ENCODE data around the gene OR51B2. TPM values are rescaled to one million over a fixed set of nuclear protein-coding genes. Genes with fewer than 3 reads are reported as not detected.

Gene OR51B2
- polyA plus RNA-seq (2012; ENCODE audit: insufficient read length, low read depth), result not detected

GRCh38 chr11:5324197-5324596 lies at the start of gene OR51B2:
Gene OR51B2 (minus strand): TSS chr11:5324297. CDS start chr11:5324297, 0 bp downstream.
- TF ChIP-seq POLR2AphosphoS5 (IDR thresholded peaks at IDR 0.05; ENCODE audit: low read depth, low read length) (no peak), FOXP2 (optimal IDR thresholded peaks at IDR 0.05; ENCODE audit: borderline replicate concordance, extremely low read depth, extremely low read length, insufficient read depth) (no peak), SIN3A (IDR thresholded peaks at IDR 0.05; ENCODE audit: borderline replicate concordance, insufficient read depth, low read length) (no peak), TAF1 (IDR thresholded peaks at IDR 0.05; ENCODE audit: borderline replicate concordance, insufficient read depth, low read length) (no peak), REST (IDR thresholded peaks at IDR 0.05; ENCODE audit: insufficient read depth in 1 of 2, low read depth in 2 of 2, low read length in 2 of 2) (no peak)

GRCh38 chr11:5369789-5370188 lies 45.7 kb upstream of the OR51B2 start:
- TF ChIP-seq POLR2AphosphoS5 (IDR thresholded peaks at IDR 0.05; ENCODE audit: low read depth, low read length) (no peak), REST (IDR thresholded peaks at IDR 0.05; ENCODE audit: insufficient read depth in 1 of 2, low read depth in 2 of 2, low read length in 2 of 2) (no peak), FOXP2 (optimal IDR thresholded peaks at IDR 0.05; ENCODE audit: borderline replicate concordance, extremely low read depth, extremely low read length, insufficient read depth) (no peak), SIN3A (IDR thresholded peaks at IDR 0.05; ENCODE audit: borderline replicate concordance, insufficient read depth, low read length) (no peak), TAF1 (IDR thresholded peaks at IDR 0.05; ENCODE audit: borderline replicate concordance, insufficient read depth, low read length) (no peak)

- TF ChIP-seq POLR2AphosphoS5 (IDR thresholded peaks at IDR 0.05; ENCODE audit: low read depth, low read length) (no peak), SIN3A (IDR thresholded peaks at IDR 0.05; ENCODE audit: borderline replicate concordance, insufficient read depth, low read length) (no peak), REST (IDR thresholded peaks at IDR 0.05; ENCODE audit: insufficient read depth in 1 of 2, low read depth in 2 of 2, low read length in 2 of 2) (no peak), TAF1 (IDR thresholded peaks at IDR 0.05; ENCODE audit: borderline replicate concordance, insufficient read depth, low read length) (no peak), FOXP2 (optimal IDR thresholded peaks at IDR 0.05; ENCODE audit: borderline replicate concordance, extremely low read depth, extremely low read length, insufficient read depth) (no peak)
These were observed 44.5 kb upstream of the OR51B2 start for GRCh38 chr11:5368502-5369043.

GRCh38 chr11:5367448-5368074 lies 43.5 kb upstream of the OR51B2 start:
- TF ChIP-seq FOXP2 (optimal IDR thresholded peaks at IDR 0.05; ENCODE audit: borderline replicate concordance, extremely low read depth, extremely low read length, insufficient read depth) (no peak), SIN3A (IDR thresholded peaks at IDR 0.05; ENCODE audit: borderline replicate concordance, insufficient read depth, low read length) (no peak), TAF1 (IDR thresholded peaks at IDR 0.05; ENCODE audit: borderline replicate concordance, insufficient read depth, low read length) (no peak), REST (IDR thresholded peaks at IDR 0.05; ENCODE audit: insufficient read depth in 1 of 2, low read depth in 2 of 2, low read length in 2 of 2) (no peak), POLR2AphosphoS5 (IDR thresholded peaks at IDR 0.05; ENCODE audit: low read depth, low read length) (no peak)
